HCT116 (cell line): ENCODE measurements around the gene SLC34A1. TPM values are rescaled to one million over a fixed set of nuclear protein-coding genes. Genes with fewer than 3 reads are reported as not detected.

Experiments used
- ATAC-seq: fragments of 200-7000 bp; cut with Tn5 transposase; 2 replicates; pipeline ENCODE4 v1.9.1; 2020; ENCODE audit warnings: mild to moderate bottlenecking, moderate library complexity
- BruUV-seq: library from RNA; stranded (reverse); fragments of 400-500 nt; replicated peaks from 2 replicates; lab custom pipeline; 2021; lab: Mats Ljungman, UMichigan
- CTCF ChIA-PET: fragments of 300-600 bp; sonication (Branson Sonifier 250); formaldehyde crosslinking; loops from one replicate; lab custom pipeline; 2021; ENCODE audit warnings: antibody characterized with exemption; lab: Charles Lee
- POLR2A ChIA-PET: fragments of 300-600, 350-600 bp; sonication (Branson Sonifier 250); formaldehyde crosslinking; loops from one replicate; lab custom pipeline; 2021; ENCODE audit warnings: antibody characterized with exemption; lab: Charles Lee
- RAD21 ChIA-PET, 2 experiments: fragments of 300-600 bp; sonication (Branson Sonifier 250); formaldehyde crosslinking; loops; one replicate each; lab custom pipeline; 2023; ENCODE audit warnings: low total read pairs in 2 of 2; ENCODE audit not compliant: uncharacterized antibody in 2 of 2, unreplicated experiment in 2 of 2, low non-redundant PET in 1 of 2; lab: Charles Lee
- DNase-seq: peaks from one replicate; pipeline ENCODE4 v3.0.0-alpha.2; 2010; ENCODE audit warnings: low read depth, low spot score
- H2AFZ ChIP-seq: fragments of 200-600 bp; shearing (Covaris generic), sonication (generic); 2 replicates; pipeline ENCODE4 v1.6.1; 2017; ENCODE audit warnings: low read depth, mixed run types, mixed read lengths, antibody characterized with exemption, low read length; ENCODE audit not compliant: poor library complexity, severe bottlenecking
- H3K27ac ChIP-seq: 2 replicates; pipeline ENCODE4 v1.5.1; 2012; ENCODE audit warnings: low read depth, low read length
- H3K27me3 ChIP-seq: fragments of 200-600 bp; sonication (generic); 2 replicates; pipeline ENCODE4 v1.6.1; 2016; ENCODE audit warnings: mixed run types, low read length, mixed read lengths; ENCODE audit not compliant: insufficient read depth
- H3K36me3 ChIP-seq, 2 experiments: fragments of 200-500 bp in 1 of 2; fragments of 200-600 bp in 1 of 2; sonication (Bioruptor generic) in 1 of 2; sonication (generic) in 1 of 2; 2 replicates each; pipeline versions ENCODE4 v1.5.1 to v1.6.1; 2014 to 2016; ENCODE audit warnings: low read length in 2 of 2, inconsistent platforms in 1 of 2, mixed read lengths in 1 of 2, mixed run types in 1 of 2; ENCODE audit not compliant: insufficient read depth in 2 of 2, control insufficient read depth in 1 of 2
- H3K4me1 ChIP-seq, 2 experiments: fragments of 200-600 bp in 1 of 2; sonication (generic) in 1 of 2; 2 replicates each; pipeline versions ENCODE4 v1.5.1 to v1.6.1; 2012 to 2017; ENCODE audit warnings: low read length in 2 of 2, inconsistent platforms in 1 of 2, mild to moderate bottlenecking in 1 of 2, mixed read lengths in 1 of 2, mixed run types in 1 of 2, moderate library complexity in 1 of 2; ENCODE audit not compliant: insufficient read depth in 2 of 2, control insufficient read depth in 1 of 2
- H3K4me2 ChIP-seq: fragments of 200-600 bp; sonication (generic); 2 replicates; pipeline ENCODE4 v1.6.1; 2017; ENCODE audit warnings: mixed run types, low read length, mixed read lengths
- H3K4me3 ChIP-seq, 2 experiments: fragments of 200-600 bp in 1 of 2; sonication (generic) in 1 of 2; replicated peaks in 1 of 2; 2 replicates each; pipeline ENCODE4 v1.5.1; 2011 to 2016; ENCODE audit warnings: low read length in 2 of 2, control low read depth in 1 of 2, low read depth in 1 of 2, mild to moderate bottlenecking in 1 of 2, mixed read lengths in 1 of 2, mixed run types in 1 of 2
- H3K79me2 ChIP-seq: fragments of 200-600 bp; sonication (generic); 2 replicates; pipeline ENCODE4 v1.6.1; 2017; ENCODE audit warnings: mild to moderate bottlenecking, mixed run types, low read length, moderate library complexity, mixed read lengths; ENCODE audit not compliant: insufficient read depth
- H3K9ac ChIP-seq: fragments of 200-600 bp; sonication (generic); 2 replicates; pipeline ENCODE4 v1.6.1; 2016; ENCODE audit warnings: low read length, mixed read lengths
- H3K9me2 ChIP-seq: fragments of 200-600 bp; sonication (generic), shearing (Covaris generic); 2 replicates; pipeline ENCODE4 v1.6.1; 2017; ENCODE audit warnings: mixed run types, mild to moderate bottlenecking, moderate library complexity; ENCODE audit not compliant: insufficient read depth
- H3K9me3 ChIP-seq, 2 experiments: fragments of 200-500 bp in 1 of 2; fragments of 200-600 bp in 1 of 2; sonication (Bioruptor generic) in 1 of 2; sonication (generic) in 1 of 2; 2 replicates each; pipeline ENCODE4 v1.6.1; 2014 to 2017; ENCODE audit warnings: low read length in 2 of 2, mixed read lengths in 2 of 2, inconsistent platforms in 1 of 2, low read depth in 1 of 2, mild to moderate bottlenecking in 1 of 2, mixed run types in 1 of 2, moderate library complexity in 1 of 2; ENCODE audit not compliant: control insufficient read depth in 1 of 2, insufficient read depth in 1 of 2
- H4K20me1 ChIP-seq: fragments of 200-600 bp; sonication (generic), shearing (Covaris generic); 2 replicates; pipeline ENCODE4 v1.6.1; 2017; ENCODE audit warnings: mixed run types, mild to moderate bottlenecking, moderate library complexity; ENCODE audit not compliant: insufficient read depth
- ATF3 ChIP-seq: IDR thresholded peaks from 2 replicates; pipeline ENCODE4 v1.6.1; 2012
- CBX3 ChIP-seq: IDR thresholded peaks from 2 replicates; pipeline ENCODE4 v1.6.1; 2012; ENCODE audit warnings: low read depth
- CEBPB ChIP-seq: IDR thresholded peaks from 2 replicates; pipeline ENCODE4 v1.6.1; 2012; ENCODE audit warnings: low read depth
- CTCF ChIP-seq, 3 experiments: fragments of 200-600 bp in 1 of 3; sonication (generic) in 1 of 3; IDR thresholded peaks in 2 of 3; conservative IDR thresholded peaks in 1 of 3; 2 replicates each; pipeline ENCODE4 v1.5.1; 2012 to 2017; ENCODE audit warnings: low read depth in 2 of 3, low read length in 2 of 3, antibody characterized with exemption in 1 of 3, borderline replicate concordance in 1 of 3, control low read depth in 1 of 3, mild to moderate bottlenecking in 1 of 3, mixed read lengths in 1 of 3, mixed run types in 1 of 3, moderate library complexity in 1 of 3; ENCODE audit not compliant: insufficient read depth in 1 of 3
- EGR1 ChIP-seq: IDR thresholded peaks from 2 replicates; pipeline ENCODE4 v1.6.1; 2012; ENCODE audit warnings: low read depth
- ELF1 ChIP-seq: IDR thresholded peaks from 2 replicates; pipeline ENCODE4 v1.6.1; 2012; ENCODE audit warnings: low read depth, borderline replicate concordance
- EZH2 ChIP-seq: fragments of 200-600 bp; sonication (generic); IDR thresholded peaks from 2 replicates; pipeline ENCODE4 v1.6.1; 2017; ENCODE audit warnings: antibody characterized with exemption, mixed run types
- EZH2phosphoT487 ChIP-seq: fragments of 200-600 bp; IDR thresholded peaks from 2 replicates; pipeline ENCODE4 v1.6.1; 2018; ENCODE audit warnings: antibody characterized with exemption, borderline replicate concordance
- FOSL1 ChIP-seq: IDR thresholded peaks from 2 replicates; pipeline ENCODE4 v1.6.1; 2012; ENCODE audit warnings: low read depth
- JUND ChIP-seq: IDR thresholded peaks from 2 replicates; pipeline ENCODE4 v1.6.1; 2012
- RAD21 ChIP-seq: IDR thresholded peaks from 2 replicates; pipeline ENCODE4 v1.6.1; 2012; ENCODE audit warnings: low read depth, mild to moderate bottlenecking
- REST ChIP-seq: IDR thresholded peaks from 2 replicates; pipeline ENCODE4 v1.6.1; 2012; ENCODE audit warnings: low read depth
- SP1 ChIP-seq: IDR thresholded peaks from 2 replicates; pipeline ENCODE4 v1.6.1; 2012; ENCODE audit warnings: low read depth
- SRF ChIP-seq: IDR thresholded peaks from 2 replicates; pipeline ENCODE4 v1.6.1; 2012; ENCODE audit warnings: low read depth
- TCF7L2 ChIP-seq: IDR thresholded peaks from 2 replicates; pipeline ENCODE4 v1.7.0; 2011; ENCODE audit warnings: borderline replicate concordance, inconsistent platforms; ENCODE audit not compliant: insufficient read depth, insufficient read length; ENCODE audit errors: extremely low read depth
- YY1 ChIP-seq: IDR thresholded peaks from 2 replicates; pipeline ENCODE4 v1.6.1; 2011; ENCODE audit warnings: low read length, low read depth, moderate library complexity, mild to moderate bottlenecking; ENCODE audit not compliant: insufficient replicate concordance; ENCODE audit errors: extremely low read depth
- ZFX ChIP-seq: fragments of 450-650 bp; IDR thresholded peaks from 2 replicates; pipeline ENCODE4 v1.6.1; 2017
- intact Hi-C: fragments of 100-400 bp; cut with micrococcal nuclease; formaldehyde crosslinking; loops from 2 replicates; pipeline ENCODE4 v1.10.0; 2022
- total RNA-seq: library from RNA; stranded (reverse); gene quantifications from one replicate; pipeline ENCODE4 v1.2.1, GENCODE V29; 2021; ENCODE audit not compliant: unreplicated experiment

The SLC34A1 gene
- total RNA-seq, 1 experiment from 2014 or later = not detected

- no peaks in the 10 kb centered on the region for H3K27me3 ChIP-seq
- intact Hi-C loops = no loop called here
- H3K79me2 ChIP-seq = no peaks in the 10 kb centered on the region
These were observed 3.5 kb upstream of the SLC34A1 start for GRCh38 chr5:177380805-177381126.

More at GRCh38 chr5:177380805-177381126, 3.5 kb upstream of the SLC34A1 start:
- CTCF ChIA-PET = no interaction called here
- Histone ChIP-seq H3K4me2 (no peak overlapping the region), H3K4me1 (peaks cover 3 to 17% of the 10 kb centered on the region in 2 experiments; a peak in 3 of 4 replicates), H3K9me3 (no peaks in the 10 kb centered on the region), H2AFZ (no peak overlapping the region), H4K20me1 (no peaks in the 10 kb centered on the region), H3K9me2 (no peaks in the 10 kb centered on the region), H3K4me3 (no peak overlapping the region), H3K36me3 (no peaks in the 10 kb centered on the region), H3K27ac (no peak overlapping the region), H3K9ac (no peak overlapping the region)
- RAD21 ChIA-PET = no interaction called here
- ATAC-seq (no peak), DNase-seq (no peak)
- no peak for TF ChIP-seq RAD21
- no peak for TF ChIP-seq REST
- TF ChIP-seq EGR1 = no peak
- no peak for TF ChIP-seq SP1
- TF ChIP-seq ATF3 = no peak
- no peak for TF ChIP-seq CEBPB
- TF ChIP-seq SRF = no peak
- no peak for TF ChIP-seq JUND
- no peak for TF ChIP-seq EZH2
- TF ChIP-seq CBX3 = no peak
- TF ChIP-seq ZFX = no peak
- no peak for TF ChIP-seq TCF7L2
- no peak for TF ChIP-seq YY1
- TF ChIP-seq FOSL1 = no peak
- TF ChIP-seq ELF1 = no peak
- TF ChIP-seq EZH2phosphoT487 = no peak
- no peak for TF ChIP-seq CTCF (IDR thresholded peaks at IDR 0.05 in 2 of 3, conservative IDR thresholded peaks at IDR 0.05 in 1 of 3; ENCODE audit: borderline replicate concordance in 1 of 3, insufficient read depth in 1 of 3, low read depth in 2 of 3, low read length in 2 of 3)
- BruUV-seq = no TSS peak
- POLR2A ChIA-PET = no interaction called here
